HEK293 (cell line): ENCODE results near the gene KLK13.

Experiments
- KLF1 ChIP-seq: fragments of 450-650 bp; formaldehyde crosslinking; IDR thresholded peaks from 2 replicates; pipeline ENCODE4 v1.5.1; 2016; ENCODE audit warnings: missing biosample characterization, missing genetic modification characterization
- ZNF626 ChIP-seq: fragments of 450-650 bp; sonication (Bioruptor Pico); formaldehyde crosslinking; IDR thresholded peaks from 2 replicates; pipeline ENCODE4 v1.5.1; 2018; ENCODE audit warnings: missing biosample characterization, missing genetic modification characterization, inconsistent platforms
- TF ChIP-seq, protein P1 (sequence below): fragments of 450-650 bp; formaldehyde crosslinking; IDR thresholded peaks from 2 replicates; pipeline ENCODE4 v1.5.1; 2016; ENCODE audit warnings: missing biosample characterization, missing genetic modification characterization, low read depth
- TF ChIP-seq, protein P2 (sequence below): fragments of 450-650 bp; formaldehyde crosslinking; IDR thresholded peaks from 2 replicates; pipeline ENCODE4 v1.5.1; 2016; ENCODE audit warnings: missing biosample characterization, missing genetic modification characterization
- TF ChIP-seq, protein P3 (sequence below): fragments of 450-650 bp; formaldehyde crosslinking; IDR thresholded peaks from 2 replicates; pipeline ENCODE4 v1.5.1; 2016; ENCODE audit warnings: missing biosample characterization, missing genetic modification characterization

DNA sequence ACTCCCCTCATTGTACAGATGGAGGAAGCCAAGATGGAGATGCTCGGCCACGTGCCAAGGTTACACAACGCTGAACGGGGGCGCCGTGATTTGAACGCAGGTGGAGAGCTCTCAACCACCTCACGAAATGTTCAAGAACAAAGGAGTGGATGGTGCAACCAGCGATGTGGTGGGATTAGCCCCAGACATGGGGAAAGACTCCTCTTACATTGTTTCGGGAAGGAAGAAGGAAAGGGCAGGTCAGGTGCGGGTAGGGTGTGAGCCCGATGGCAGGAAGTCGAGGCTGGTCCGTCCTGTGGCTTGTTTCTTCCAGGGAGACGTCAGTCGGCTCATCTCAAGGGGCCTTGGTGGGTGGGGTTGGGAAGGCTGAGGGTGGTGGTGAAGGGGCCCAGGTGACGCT is 24.9 kb upstream of the KLK13 start:
- TF ChIP-seq, protein P1, sequence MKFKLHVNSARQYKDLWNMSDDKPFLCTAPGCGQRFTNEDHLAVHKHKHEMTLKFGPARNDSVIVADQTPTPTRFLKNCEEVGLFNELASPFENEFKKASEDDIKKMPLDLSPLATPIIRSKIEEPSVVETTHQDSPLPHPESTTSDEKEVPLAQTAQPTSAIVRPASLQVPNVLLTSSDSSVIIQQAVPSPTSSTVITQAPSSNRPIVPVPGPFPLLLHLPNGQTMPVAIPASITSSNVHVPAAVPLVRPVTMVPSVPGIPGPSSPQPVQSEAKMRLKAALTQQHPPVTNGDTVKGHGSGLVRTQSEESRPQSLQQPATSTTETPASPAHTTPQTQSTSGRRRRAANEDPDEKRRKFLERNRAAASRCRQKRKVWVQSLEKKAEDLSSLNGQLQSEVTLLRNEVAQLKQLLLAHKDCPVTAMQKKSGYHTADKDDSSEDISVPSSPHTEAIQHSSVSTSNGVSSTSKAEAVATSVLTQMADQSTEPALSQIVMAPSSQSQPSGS (tag by site-specific recombination) = no peak
- TF ChIP-seq, protein P2, sequence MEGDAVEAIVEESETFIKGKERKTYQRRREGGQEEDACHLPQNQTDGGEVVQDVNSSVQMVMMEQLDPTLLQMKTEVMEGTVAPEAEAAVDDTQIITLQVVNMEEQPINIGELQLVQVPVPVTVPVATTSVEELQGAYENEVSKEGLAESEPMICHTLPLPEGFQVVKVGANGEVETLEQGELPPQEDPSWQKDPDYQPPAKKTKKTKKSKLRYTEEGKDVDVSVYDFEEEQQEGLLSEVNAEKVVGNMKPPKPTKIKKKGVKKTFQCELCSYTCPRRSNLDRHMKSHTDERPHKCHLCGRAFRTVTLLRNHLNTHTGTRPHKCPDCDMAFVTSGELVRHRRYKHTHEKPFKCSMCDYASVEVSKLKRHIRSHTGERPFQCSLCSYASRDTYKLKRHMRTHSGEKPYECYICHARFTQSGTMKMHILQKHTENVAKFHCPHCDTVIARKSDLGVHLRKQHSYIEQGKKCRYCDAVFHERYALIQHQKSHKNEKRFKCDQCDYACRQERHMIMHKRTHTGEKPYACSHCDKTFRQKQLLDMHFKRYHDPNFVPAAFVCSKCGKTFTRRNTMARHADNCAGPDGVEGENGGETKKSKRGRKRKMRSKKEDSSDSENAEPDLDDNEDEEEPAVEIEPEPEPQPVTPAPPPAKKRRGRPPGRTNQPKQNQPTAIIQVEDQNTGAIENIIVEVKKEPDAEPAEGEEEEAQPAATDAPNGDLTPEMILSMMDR (tag by site-specific recombination) = no peak
- TF ChIP-seq, protein P3, sequence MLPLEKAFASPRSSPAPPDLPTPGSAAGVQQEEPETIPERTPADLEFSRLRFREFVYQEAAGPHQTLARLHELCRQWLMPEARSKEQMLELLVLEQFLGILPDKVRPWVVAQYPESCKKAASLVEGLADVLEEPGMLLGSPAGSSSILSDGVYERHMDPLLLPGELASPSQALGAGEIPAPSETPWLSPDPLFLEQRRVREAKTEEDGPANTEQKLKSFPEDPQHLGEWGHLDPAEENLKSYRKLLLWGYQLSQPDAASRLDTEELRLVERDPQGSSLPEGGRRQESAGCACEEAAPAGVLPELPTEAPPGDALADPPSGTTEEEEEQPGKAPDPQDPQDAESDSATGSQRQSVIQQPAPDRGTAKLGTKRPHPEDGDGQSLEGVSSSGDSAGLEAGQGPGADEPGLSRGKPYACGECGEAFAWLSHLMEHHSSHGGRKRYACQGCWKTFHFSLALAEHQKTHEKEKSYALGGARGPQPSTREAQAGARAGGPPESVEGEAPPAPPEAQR (tag by site-specific recombination) = no peak
- TF ChIP-seq ZNF626 (tag by site-specific recombination) (no peak), KLF1 (no peak)
